H7 (cell line): Measurements from ENCODE around the gene GPC5. TPM values are rescaled to one million over a fixed set of nuclear protein-coding genes. Genes with fewer than 3 reads are reported as not detected.
A peak's percentile ranks its signal among the peaks of the same experiment; 100 is the strongest.

Experiments used
- DNase-seq: peaks from one replicate; pipeline ENCODE4 v3.0.0; 2012
- H3K27me3 ChIP-seq: 2 replicates; pipeline ENCODE4 v1.6.0; 2011; ENCODE audit warnings: mild to moderate bottlenecking, low read length; ENCODE audit not compliant: control insufficient read depth, insufficient read depth
- H3K36me3 ChIP-seq: replicated peaks from 2 replicates; pipeline ENCODE4 v1.5.1; 2011; ENCODE audit warnings: low read length; ENCODE audit not compliant: control insufficient read depth, insufficient read depth
- H3K4me3 ChIP-seq: 2 replicates; pipeline ENCODE4 v1.5.1; 2011; ENCODE audit warnings: low read depth, mild to moderate bottlenecking, control low read depth, low read length, moderate library complexity; ENCODE audit not compliant: insufficient read depth
- total RNA-seq: library from RNA; depleted of rRNA; stranded (reverse); fragments of >200 nt; shearing (Covaris generic); gene quantifications from 2 replicates; pipeline ENCODE4 v1.2.3, GENCODE V29; 2014

Gene GPC5
- total RNA-seq, 1 experiment from 2014 or later: 0.07 TPM

GRCh38 chr13:92297971-92298942, 899.8 kb downstream of the GPC5 start:
- peak; percentile 19 for DNase-seq
- no peaks in the 10 kb centered on the region for H3K36me3 ChIP-seq
- no peaks in the 10 kb centered on the region for H3K27me3 ChIP-seq
- no peak overlapping the region for H3K4me3 ChIP-seq

DNA sequence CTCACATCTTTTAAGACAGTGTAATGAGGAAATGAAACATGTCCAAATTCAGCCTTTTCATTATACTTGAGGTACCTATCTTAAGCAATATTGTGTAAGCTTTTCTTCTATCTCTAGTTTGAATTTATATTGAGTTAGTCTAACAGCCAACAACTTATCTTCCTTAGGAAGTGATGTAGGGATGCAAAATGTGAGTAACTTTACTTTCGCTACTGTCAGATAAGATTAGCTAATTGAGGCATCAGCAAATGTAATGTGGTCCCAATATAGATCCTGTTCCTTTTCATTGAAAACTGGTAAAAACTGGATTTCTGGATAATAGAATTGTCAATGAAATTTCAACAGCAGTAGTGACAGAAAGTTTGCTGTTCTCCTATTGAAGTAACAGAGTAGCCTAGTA, 902.2 kb downstream of the GPC5 start:
- no peak overlapping the region for H3K4me3 ChIP-seq
- DNase-seq: no peak

DNA sequence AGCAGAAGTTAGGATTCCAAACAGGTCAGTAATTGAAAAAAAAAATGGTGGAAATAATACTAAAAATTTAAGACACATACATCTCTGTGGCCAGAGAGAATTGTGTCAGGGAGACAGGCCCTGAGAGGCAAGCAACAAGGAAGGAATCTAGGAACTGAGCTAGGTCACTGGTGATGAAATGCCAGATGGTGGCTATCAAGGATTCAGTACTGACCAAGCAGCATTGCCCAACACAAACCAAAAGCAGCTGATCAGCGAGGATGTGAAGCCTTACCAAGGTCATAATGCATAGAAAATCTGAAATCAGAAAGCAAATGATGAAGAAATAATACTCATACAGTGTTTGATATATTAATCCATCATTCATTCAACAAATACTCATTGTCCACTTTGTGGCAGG, 905.0 kb downstream of the GPC5 start:
- no peak for DNase-seq

More for the DNA sequence above, 902.2 kb downstream of the GPC5 start:
- Histone ChIP-seq H3K27me3 (no peaks in the 10 kb centered on the region), H3K36me3 (no peaks in the 10 kb centered on the region)

DNA sequence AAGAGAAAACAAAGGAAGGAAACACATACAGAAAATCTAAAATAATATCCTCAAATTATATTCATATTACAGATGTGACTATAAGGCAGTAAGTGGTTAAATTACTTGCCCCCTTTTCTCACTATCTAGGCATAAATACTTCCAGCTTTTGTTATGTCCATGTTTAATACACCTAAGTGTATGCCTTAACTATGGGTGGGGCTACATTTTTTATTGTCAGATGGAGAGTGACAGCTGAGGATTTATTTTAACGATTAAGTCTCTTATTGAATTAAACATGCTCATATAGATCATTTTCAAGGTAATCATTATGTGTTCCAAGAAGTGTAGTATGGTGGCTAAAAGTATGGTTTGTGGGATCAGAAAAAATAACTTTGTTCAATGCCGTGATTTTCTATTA, 909.3 kb downstream of the GPC5 start:
- DNase-seq: no peak
- no peak overlapping the region for H3K4me3 ChIP-seq
- H3K36me3 ChIP-seq: no peaks in the 10 kb centered on the region
- H3K27me3 ChIP-seq: no peaks in the 10 kb centered on the region

More for the DNA sequence above, 905.0 kb downstream of the GPC5 start:
- H3K4me3 ChIP-seq: no peak overlapping the region
- no peaks in the 10 kb centered on the region for H3K27me3 ChIP-seq
- H3K36me3 ChIP-seq: no peaks in the 10 kb centered on the region

- Histone ChIP-seq H3K36me3 (no peaks in the 10 kb centered on the region), H3K4me3 (no peak overlapping the region), H3K27me3 (no peaks in the 10 kb centered on the region)
- no peak for DNase-seq
These were observed 914.4 kb downstream of the GPC5 start for GRCh38 chr13:92312823-92313222.

GRCh38 chr13:92313382-92313781, 915.0 kb downstream of the GPC5 start:
- Histone ChIP-seq H3K4me3 (no peak overlapping the region), H3K27me3 (no peaks in the 10 kb centered on the region), H3K36me3 (no peaks in the 10 kb centered on the region)
- no peak for DNase-seq

- Histone ChIP-seq H3K27me3 (no peaks in the 10 kb centered on the region), H3K36me3 (no peaks in the 10 kb centered on the region), H3K4me3 (no peak overlapping the region)
- no peak for DNase-seq
These were observed 916.8 kb downstream of the GPC5 start for GRCh38 chr13:92315265-92315664.

- no peak overlapping the region for H3K4me3 ChIP-seq
- no peaks in the 10 kb centered on the region for H3K36me3 ChIP-seq
- H3K27me3 ChIP-seq: no peaks in the 10 kb centered on the region
- no peak for DNase-seq
These were observed 917.6 kb downstream of the GPC5 start for GRCh38 chr13:92316030-92316429.

DNA sequence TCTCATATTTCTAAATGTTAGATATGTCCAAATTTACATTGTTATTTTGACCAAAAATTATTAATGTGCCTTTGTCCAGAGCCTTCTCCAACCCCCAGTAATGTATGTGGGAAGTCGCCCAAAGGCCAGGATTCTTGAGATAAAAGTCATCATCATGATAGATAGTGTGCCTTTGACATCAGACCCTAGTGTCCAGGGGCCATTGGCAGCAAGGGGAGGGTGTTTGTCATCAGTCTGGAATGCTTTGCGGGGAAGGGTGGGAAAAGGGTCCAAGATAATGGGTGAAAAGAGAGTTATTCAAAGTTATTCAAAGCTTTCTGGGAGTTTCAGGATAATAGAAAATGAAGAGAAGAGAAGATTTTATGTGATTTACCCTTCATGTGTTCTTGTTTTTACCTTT, 918.6 kb downstream of the GPC5 start:
- no peaks in the 10 kb centered on the region for H3K36me3 ChIP-seq
- no peak for DNase-seq
- H3K4me3 ChIP-seq: no peak overlapping the region
- H3K27me3 ChIP-seq: no peaks in the 10 kb centered on the region

DNA sequence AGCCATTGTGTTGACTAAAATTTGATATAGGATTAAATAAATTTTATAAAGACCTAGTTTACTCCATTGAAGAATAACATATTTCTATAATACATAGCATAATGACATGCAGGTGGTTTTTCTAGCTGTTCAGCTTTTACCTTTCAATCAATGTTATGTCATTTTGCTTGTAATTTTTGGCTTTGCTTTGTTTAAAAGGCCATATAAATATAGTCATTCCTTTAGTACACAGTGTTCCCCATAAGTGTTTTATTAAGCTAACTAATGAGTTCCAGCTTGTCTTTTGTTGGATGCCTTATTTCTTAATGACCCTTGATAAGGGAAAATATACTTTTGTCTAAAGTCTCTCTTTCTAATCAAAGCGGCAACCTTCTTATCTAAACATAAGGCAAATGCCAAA, 921.9 kb downstream of the GPC5 start:
- no peak for DNase-seq
- Histone ChIP-seq H3K27me3 (no peaks in the 10 kb centered on the region), H3K36me3 (no peaks in the 10 kb centered on the region), H3K4me3 (no peak overlapping the region)

- H3K4me3 ChIP-seq: no peak overlapping the region
- no peak for DNase-seq
- H3K27me3 ChIP-seq: no peaks in the 10 kb centered on the region
- H3K36me3 ChIP-seq: no peaks in the 10 kb centered on the region
These were observed 922.8 kb downstream of the GPC5 start for GRCh38 chr13:92321174-92321573.

- DNase-seq: no peak
- Histone ChIP-seq H3K4me3 (no peak overlapping the region), H3K36me3 (no peaks in the 10 kb centered on the region), H3K27me3 (no peaks in the 10 kb centered on the region)
These were observed 947.2 kb downstream of the GPC5 start for GRCh38 chr13:92345627-92346026.

DNA sequence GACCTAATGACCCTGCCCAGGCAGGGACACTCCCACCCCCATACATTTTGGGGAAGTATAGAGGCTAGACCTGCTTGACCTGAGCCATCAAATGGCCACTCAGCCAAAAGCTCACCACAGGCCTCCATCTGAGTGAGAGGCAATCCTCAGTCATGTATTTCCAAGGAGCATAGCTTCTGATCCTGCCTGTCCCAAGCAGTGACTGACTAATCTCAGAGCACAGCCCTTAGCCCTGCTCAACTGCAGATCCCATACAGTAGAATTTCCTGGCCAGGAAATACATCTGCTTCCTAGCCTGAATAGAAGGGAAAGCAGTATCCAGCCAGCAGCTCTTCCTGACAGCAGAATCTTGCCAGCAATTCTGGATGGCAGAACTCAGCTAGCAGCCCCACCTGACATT, 947.6 kb downstream of the GPC5 start:
- H3K27me3 ChIP-seq: no peaks in the 10 kb centered on the region
- no peaks in the 10 kb centered on the region for H3K36me3 ChIP-seq
- no peak overlapping the region for H3K4me3 ChIP-seq
- DNase-seq: no peak

DNA sequence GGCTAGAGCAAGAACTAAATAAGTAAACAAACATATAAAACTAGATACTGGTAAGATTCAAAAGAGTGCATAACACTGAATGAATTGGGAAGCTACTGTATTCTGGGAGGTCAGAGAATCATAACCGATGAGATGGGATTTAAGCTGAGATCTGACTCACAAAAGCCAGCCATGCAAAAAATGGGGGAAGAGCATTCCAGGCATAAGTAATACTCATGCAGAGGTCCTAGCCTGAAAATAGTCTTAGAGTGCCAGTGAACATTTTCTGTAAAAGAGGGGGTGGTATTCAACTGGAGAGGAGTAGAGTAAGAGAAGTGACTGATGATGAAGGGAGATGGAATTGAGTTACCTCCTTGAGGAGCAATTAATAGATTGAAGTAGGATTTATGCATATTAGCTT, 956.2 kb downstream of the GPC5 start:
- H3K36me3 ChIP-seq: no peaks in the 10 kb centered on the region
- H3K4me3 ChIP-seq: no peak overlapping the region
- H3K27me3 ChIP-seq: no peaks in the 10 kb centered on the region
- DNase-seq: no peak

DNA sequence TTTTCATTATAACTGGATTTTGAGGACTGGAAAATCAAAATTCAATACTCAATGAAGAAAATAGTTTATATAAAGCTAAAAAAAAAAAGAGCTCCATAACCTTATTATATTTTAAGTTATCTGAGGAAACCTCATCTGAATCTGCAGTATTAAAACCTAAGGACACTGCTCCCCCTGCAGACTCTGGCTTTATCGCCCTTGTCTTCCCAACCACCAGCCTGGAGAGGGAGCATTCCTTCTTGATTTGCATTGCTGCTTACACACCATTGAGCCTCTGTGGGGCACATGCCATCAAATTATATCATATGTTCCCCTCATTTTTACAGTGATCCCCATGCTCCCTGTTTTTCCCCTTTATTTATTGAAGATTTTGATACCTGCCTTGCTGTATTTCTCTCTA, 956.8 kb downstream of the GPC5 start:
- DNase-seq: peak; percentile 27
- no peak overlapping the region for H3K4me3 ChIP-seq
- no peaks in the 10 kb centered on the region for H3K27me3 ChIP-seq
- H3K36me3 ChIP-seq: no peaks in the 10 kb centered on the region
